K562 (cell line): ENCODE results near the gene APBA2. TPM values are rescaled to one million over a fixed set of nuclear protein-coding genes. Genes with fewer than 3 reads are reported as not detected.

Experiments used
- BRD4 ChIP-seq: fragments of 200-600 bp; sonication (generic); IDR thresholded peaks from 2 replicates; pipeline ENCODE4 v1.6.1; 2017; ENCODE audit warnings: inconsistent platforms
- CHCHD3 ChIP-seq: fragments of 250-450 bp; sonication (Bioruptor Pico); IDR thresholded peaks from 2 replicates; pipeline ENCODE4 v2.1.2; 2022; ENCODE audit warnings: mild to moderate bottlenecking
- CLOCK ChIP-seq: fragments of 250-450 bp; sonication (Bioruptor Pico); IDR thresholded peaks from 2 replicates; pipeline ENCODE4 v1.4.0; 2020; ENCODE audit warnings: mild to moderate bottlenecking, moderate library complexity, borderline replicate concordance
- FOXJ3 ChIP-seq: sonication (generic); formaldehyde crosslinking; IDR thresholded peaks from 2 replicates; pipeline ENCODE4 v1.4.0; 2020; ENCODE audit warnings: mild to moderate bottlenecking, missing genetic modification reagents
- FOXK1 ChIP-seq: sonication (generic); formaldehyde crosslinking; IDR thresholded peaks from 2 replicates; pipeline ENCODE4 v1.8.0; 2022; ENCODE audit warnings: missing genetic modification reagents, mild to moderate bottlenecking, borderline replicate concordance
- GABPB2 ChIP-seq: fragments of 250-450 bp; sonication (Bioruptor Pico); conservative IDR thresholded peaks from 2 replicates; pipeline ENCODE4 v1.5.1; 2021; ENCODE audit warnings: mild to moderate bottlenecking
- HNRNPUL1 ChIP-seq: fragments of 200-400 bp; formaldehyde crosslinking; IDR thresholded peaks from 2 replicates; pipeline ENCODE4 v1.6.1; 2017; ENCODE audit warnings: low read length
- ILK ChIP-seq: fragments of 450-650 bp; IDR thresholded peaks from 2 replicates; pipeline ENCODE4 v1.6.1; 2016; ENCODE audit warnings: missing genetic modification characterization, low read depth, mild to moderate bottlenecking, missing compliant biosample characterization, moderate library complexity, borderline replicate concordance
- IRF2 ChIP-seq: sonication (generic); formaldehyde crosslinking; IDR thresholded peaks from 2 replicates; pipeline ENCODE4 v1.8.1; 2022; ENCODE audit warnings: mild to moderate bottlenecking, missing genetic modification reagents
- MBD1 ChIP-seq: fragments of 250-450 bp; sonication (Bioruptor Pico); IDR thresholded peaks from 2 replicates; pipeline ENCODE4 v1.8.0; 2022; ENCODE audit warnings: inconsistent platforms
- MXI1 ChIP-seq: IDR thresholded peaks from 2 replicates; pipeline ENCODE4 v1.6.1; 2011; ENCODE audit warnings: low read depth, mild to moderate bottlenecking, improper control_type of control experiment, low read length
- NRF1 ChIP-seq, 2 experiments: fragments of 450-650 bp; IDR thresholded peaks in 1 of 2; conservative IDR thresholded peaks in 1 of 2; 2 replicates each; pipeline ENCODE4 v1.6.1; 2014; ENCODE audit warnings: mild to moderate bottlenecking in 2 of 2
- PHF20 ChIP-seq: fragments of 450-650 bp; IDR thresholded peaks from 2 replicates; pipeline ENCODE4 v1.6.1; 2018; ENCODE audit not compliant: partially characterized antibody
- POLR2A ChIP-seq: fragments of 450-650 bp; conservative IDR thresholded peaks from 2 replicates; pipeline ENCODE4 v1.6.1; 2016
- RAD51 ChIP-seq: fragments of 450-650 bp; IDR thresholded peaks from 2 replicates; pipeline ENCODE4 v1.7.1; 2016; ENCODE audit warnings: low read depth, mild to moderate bottlenecking, borderline replicate concordance
- SMARCA5 ChIP-seq: fragments of 450-650 bp; IDR thresholded peaks from 2 replicates; pipeline ENCODE4 v1.6.1; 2016
- TSHZ1 ChIP-seq: fragments of 250-450 bp; sonication (Bioruptor Pico); IDR thresholded peaks from 2 replicates; pipeline ENCODE4 v1.4.0; 2020; ENCODE audit warnings: mild to moderate bottlenecking, moderate library complexity
- U2AF1 ChIP-seq: fragments of 200-400 bp; formaldehyde crosslinking; optimal IDR thresholded peaks from 2 replicates; pipeline ENCODE3; 2017; ENCODE audit warnings: mild to moderate bottlenecking, low read depth, low read length, moderate library complexity
- ZNF253 ChIP-seq: fragments of 250-450 bp; sonication (Bioruptor Pico); conservative IDR thresholded peaks from 2 replicates; pipeline ENCODE4 v1.6.1; 2021; ENCODE audit warnings: mild to moderate bottlenecking
- ZNF384 ChIP-seq: IDR thresholded peaks from 2 replicates; pipeline ENCODE4 v1.6.1; 2012; ENCODE audit warnings: low read depth, low read length, improper control_type of control experiment
- ZNF561 ChIP-seq: fragments of 450-650 bp; formaldehyde crosslinking; conservative IDR thresholded peaks from 2 replicates; pipeline ENCODE4 v1.4.0; 2020; ENCODE audit warnings: mild to moderate bottlenecking, moderate library complexity
- ZNF785 ChIP-seq: fragments of 250-450 bp; sonication (Bioruptor Pico); IDR thresholded peaks from 2 replicates; pipeline ENCODE4 v1.4.0; 2020; ENCODE audit warnings: mild to moderate bottlenecking
- polyA plus RNA-seq, 8 experiments: library from polyadenylated mRNA; depleted of rRNA in 4 of 8; stranded (reverse) in 5 of 8; unstranded in 3 of 8; fragments of >200 nt; fragmentation: Nextera tagmentation in 2 of 8; fragmentation: Illumina TruSeq in 1 of 8; extraction: Ambion mirVana in 2 of 8; extraction: Trizol in 1 of 8; gene quantifications; 2 replicates each; pipeline versions ENCODE4 v1.2.1 to v1.2.3, GENCODE V29; 2011 to 2014; ENCODE audit warnings: inconsistent platforms in 1 of 8, missing spikeins in 1 of 8
- total RNA-seq, 7 experiments: library from RNA; depleted of rRNA in 6 of 7; stranded (reverse); fragments of >200 nt in 6 of 7; fragmentation: Illumina TruSeq in 2 of 7; extraction: Trizol in 2 of 7; gene quantifications; 2 replicates each; pipeline versions ENCODE4 v1.2.1 to v1.2.3, GENCODE V29; 2011 to 2021; ENCODE audit warnings: low replicate concordance in 1 of 7

APBA2 gene
- total and polyA plus RNA-seq, 9 of the 15 experiments (the other 6 are each of a cell fraction or from before 2014, with no cell fraction given), result 0.24 to 40.9 (median 25.2) TPM

GRCh38 chr15:28904541-28905315 is 19.0 kb downstream of the APBA2 start (continued):
- TF ChIP-seq CHCHD3 (CRISPR knock-in tag), result no peak
- no peak for TF ChIP-seq MXI1
- peak; percentile 82 to 86 for TF ChIP-seq NRF1 (conservative IDR thresholded peaks at IDR 0.05 in 1 of 2, IDR thresholded peaks at IDR 0.05 in 1 of 2)
- no peak for TF ChIP-seq ZNF253 (CRISPR knock-in tag)
- 0 out of 2 replicates have a peak, but pooled peaks have one; percentile 40 for TF ChIP-seq POLR2A
- TF ChIP-seq SMARCA5, result no peak
- no peak for TF ChIP-seq ZNF561 (CRISPR knock-in tag)
- TF ChIP-seq PHF20, result no peak
- no peak for TF ChIP-seq GABPB2 (CRISPR knock-in tag)
- TF ChIP-seq ZNF785 (CRISPR knock-in tag), result no peak
- no peak for TF ChIP-seq MBD1
- no peak for TF ChIP-seq IRF2 (CRISPR knock-in tag)
- TF ChIP-seq FOXK1 (CRISPR knock-in tag), result no peak
- 0 out of 2 replicates have a peak, but pooled peaks have one; percentile 20 for TF ChIP-seq ZNF384
- no peak for TF ChIP-seq RAD51
- no peak for TF ChIP-seq TSHZ1 (CRISPR knock-in tag)
- TF ChIP-seq HNRNPUL1, result no peak
- no peak for TF ChIP-seq BRD4
- TF ChIP-seq ILK (tag), result no peak
- TF ChIP-seq FOXJ3 (CRISPR knock-in tag), result no peak
- TF ChIP-seq CLOCK (CRISPR knock-in tag), result no peak
- TF ChIP-seq U2AF1, result no peak
